ENCODE data around the gene PRDM12. TPM values are rescaled to one million over a fixed set of nuclear protein-coding genes. Genes with fewer than 3 reads are reported as not detected.

PRDM12 gene
- total and polyA plus RNA-seq, 2 donors (not counting 1 experiment from before 2014, with no cell fraction given) = not detected

GRCh38 chr9:130675396-130675795 is 11.0 kb downstream of the PRDM12 start:
- no peak for DNase-seq
- TF ChIP-seq CTCF (IDR thresholded peaks at IDR 0.05) = no peak
- no peak for TF ChIP-seq EZH2 (IDR thresholded peaks at IDR 0.05; ENCODE audit: borderline replicate concordance, insufficient read depth, low read depth, low read length, poor library complexity, severe bottlenecking)
- CTCF ChIA-PET = interaction anchor here (1.2 kb wide), 1 partner anchor 10 kb away, joined by 3 read pairs; no protein-coding TSS in a partner anchor
- Histone ChIP-seq H4K20me1 (ENCODE audit: control insufficient read depth, insufficient read depth, low read length, poor library complexity, severe bottlenecking) (no peaks in the 10 kb centered on the region), H3K79me2 (ENCODE audit: control insufficient read depth, insufficient read depth, low read length) (no peaks in the 10 kb centered on the region), H3K36me3 (replicated peaks in 1 of 2; ENCODE audit: control extremely low read depth in 1 of 2, control insufficient read depth in 1 of 2, extremely low read depth in 1 of 2, insufficient read depth in 2 of 2, low read length in 1 of 2) (no peaks in the 10 kb centered on the region), H3K27me3 (replicated peaks in 1 of 4; ENCODE audit: control extremely low read depth in 1 of 4, control insufficient read depth in 3 of 4, insufficient read depth in 4 of 4, low read length in 3 of 4) (peaks cover 0 to 3% (median 0%) of the 10 kb centered on the region in 4 experiments), H3K9me3 (ENCODE audit: control extremely low read depth in 1 of 3, control insufficient read depth in 2 of 3, insufficient read depth in 1 of 3, low read length in 2 of 3) (no peaks in the 10 kb centered on the region), H3K4me2 (replicated peaks; ENCODE audit: low read depth, low read length, poor library complexity, severe bottlenecking) (no peak overlapping the region), H3K4me3 (ENCODE audit: control extremely low read depth in 1 of 5, extremely low read depth in 1 of 5, insufficient read depth in 1 of 5, low read depth in 2 of 5, low read length in 4 of 5) (no peak overlapping the region), H3K27ac (ENCODE audit: low read length in 2 of 2) (no peak overlapping the region), H2AFZ (ENCODE audit: insufficient read depth, low read depth, low read length, poor library complexity, severe bottlenecking) (no peak overlapping the region), H3K4me1 (ENCODE audit: control insufficient read depth in 2 of 2, insufficient read depth in 2 of 2, low read length in 2 of 2) (no peaks in the 10 kb centered on the region), H3K9ac (ENCODE audit: low read length) (no peak overlapping the region)
- Mint-ChIP-seq H3K9me3 (ENCODE audit: insufficient read depth) (no peaks in the 10 kb centered on the region), H3K27me3 (peaks cover 7% of the 10 kb centered on the region), H3K4me3 (no peak overlapping the region), H3K4me1 (no peaks in the 10 kb centered on the region), H3K27ac (no peak overlapping the region)
- intact Hi-C loops (cut with micrococcal nuclease) = no loop called here
- WGBS (ENCODE audit: insufficient coverage) = 90% methylated on average over 13 of the region's 13 CpGs
- ATAC-seq (ENCODE audit: low read depth) = no peak
- POLR2A ChIA-PET = no interaction called here

GRCh38 chr9:130677252-130677651 is 12.9 kb downstream of the PRDM12 start:
- Histone ChIP-seq H3K36me3 (replicated peaks in 1 of 2; ENCODE audit: control extremely low read depth in 1 of 2, control insufficient read depth in 1 of 2, extremely low read depth in 1 of 2, insufficient read depth in 2 of 2, low read length in 1 of 2) (no peaks in the 10 kb centered on the region), H3K4me2 (replicated peaks; ENCODE audit: low read depth, low read length, poor library complexity, severe bottlenecking) (no peak overlapping the region), H3K27me3 (replicated peaks in 1 of 4; ENCODE audit: control extremely low read depth in 1 of 4, control insufficient read depth in 3 of 4, insufficient read depth in 4 of 4, low read length in 3 of 4) (peaks cover 0 to 16% (median 2%) of the 10 kb centered on the region in 4 experiments), H3K4me1 (ENCODE audit: control insufficient read depth in 2 of 2, insufficient read depth in 2 of 2, low read length in 2 of 2) (peaks cover 10 to 11% of the 10 kb centered on the region in 2 donors), H3K27ac (ENCODE audit: low read length in 2 of 2) (no peak overlapping the region), H3K4me3 (ENCODE audit: control extremely low read depth in 1 of 5, extremely low read depth in 1 of 5, insufficient read depth in 1 of 5, low read depth in 2 of 5, low read length in 4 of 5) (no peak overlapping the region), H3K9me3 (ENCODE audit: control extremely low read depth in 1 of 3, control insufficient read depth in 2 of 3, insufficient read depth in 1 of 3, low read length in 2 of 3) (peaks cover 0 to under 1% (median 0%) of the 10 kb centered on the region in 3 donors), H3K9ac (ENCODE audit: low read length) (no peak overlapping the region), H2AFZ (ENCODE audit: insufficient read depth, low read depth, low read length, poor library complexity, severe bottlenecking) (no peak overlapping the region), H4K20me1 (ENCODE audit: control insufficient read depth, insufficient read depth, low read length, poor library complexity, severe bottlenecking) (no peaks in the 10 kb centered on the region), H3K79me2 (ENCODE audit: control insufficient read depth, insufficient read depth, low read length) (no peaks in the 10 kb centered on the region)
- WGBS (ENCODE audit: insufficient coverage) = 69% methylated on average over 7 of the region's 7 CpGs
- Mint-ChIP-seq H3K9me3 (ENCODE audit: insufficient read depth) (no peaks in the 10 kb centered on the region), H3K4me3 (no peak overlapping the region), H3K4me1 (peaks cover 6% of the 10 kb centered on the region), H3K27ac (no peak overlapping the region), H3K27me3 (no peaks in the 10 kb centered on the region)
- ChIA-PET POLR2A (no interaction called here), CTCF (no interaction called here)
- intact Hi-C loops (cut with micrococcal nuclease) = no loop called here
- TF ChIP-seq CTCF (IDR thresholded peaks at IDR 0.05) (no peak), EZH2 (IDR thresholded peaks at IDR 0.05; ENCODE audit: borderline replicate concordance, insufficient read depth, low read depth, low read length, poor library complexity, severe bottlenecking) (no peak)
- DNase-seq (no peak), ATAC-seq (ENCODE audit: low read depth) (no peak)
